Stimulated activated CD4-positive, alpha-beta T cell treated with anti-CD3 and anti-CD28 coated beads, Interleukin-2, amount 100 ng/mL, for 4 hours (primary cell): Measurements from ENCODE around the gene ZNF521.

Experiments used
- DNase-seq: peaks from one replicate; pipeline ENCODE4 v3.0.0-alpha.2; 2020; ENCODE audit warnings: low read depth

Gene ZNF521

GRCh38 chr18:25029802-25030201 lies 322.2 kb downstream of the ZNF521 start:
- DNase-seq: no peak

DNA sequence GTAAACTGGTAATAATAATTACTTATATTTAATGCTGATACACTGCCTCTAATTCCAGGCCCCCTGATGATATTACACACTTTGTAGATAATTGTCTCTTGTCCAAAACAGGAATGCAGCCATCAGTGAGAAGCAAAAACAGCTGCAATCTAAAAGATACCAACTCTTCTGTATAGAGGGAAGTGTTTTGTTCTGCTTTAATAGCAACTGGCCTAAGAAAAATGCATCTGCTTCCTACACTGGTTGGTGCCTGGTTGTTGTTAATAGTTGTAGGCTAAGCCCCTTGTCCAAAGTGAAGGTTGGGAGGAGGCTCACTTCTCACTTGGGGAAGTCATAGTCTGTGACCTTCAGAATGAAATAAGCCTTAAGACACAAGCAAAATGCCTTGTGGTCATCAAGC lies 332.0 kb downstream of the ZNF521 start:
- no peak for DNase-seq

DNA sequence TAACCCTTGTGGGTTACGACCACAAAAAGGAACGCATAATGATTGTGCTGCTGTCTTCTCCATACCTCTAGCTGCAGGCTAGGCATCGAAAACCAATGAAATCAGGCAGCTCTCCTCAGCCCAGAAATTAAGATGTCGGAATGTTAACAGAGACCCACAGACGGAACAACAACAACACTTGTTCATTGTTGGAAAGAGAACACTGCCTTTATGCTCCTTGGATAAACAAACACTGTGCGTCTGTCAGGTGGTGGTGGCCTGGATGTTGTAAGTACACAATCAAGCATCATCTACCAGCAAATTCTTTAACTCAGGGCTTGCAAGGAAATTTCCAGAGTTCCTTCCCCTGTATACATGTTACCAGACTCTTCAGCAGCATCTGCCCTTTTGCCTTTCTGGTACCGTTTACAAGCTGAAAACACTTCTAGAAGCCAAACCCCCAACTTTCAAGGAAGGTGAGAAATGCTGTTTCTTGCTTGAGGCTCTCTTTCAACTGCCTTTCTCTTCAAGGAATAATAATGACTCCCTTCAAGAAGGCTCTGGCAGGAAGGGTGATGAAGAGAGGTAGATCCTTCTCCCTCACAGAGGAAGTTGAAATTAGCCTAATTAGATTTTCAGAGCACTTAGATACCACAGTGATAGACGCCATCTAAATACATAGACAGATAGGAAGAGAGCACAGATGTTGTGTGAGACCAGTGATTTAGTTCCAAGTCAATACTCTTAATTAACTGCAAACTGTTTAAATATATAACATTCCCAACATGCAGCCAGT lies 332.7 kb downstream of the ZNF521 start:
- no peak for DNase-seq

- DNase-seq: no peak
These were observed 335.3 kb downstream of the ZNF521 start for GRCh38 chr18:25016666-25017065.

DNA sequence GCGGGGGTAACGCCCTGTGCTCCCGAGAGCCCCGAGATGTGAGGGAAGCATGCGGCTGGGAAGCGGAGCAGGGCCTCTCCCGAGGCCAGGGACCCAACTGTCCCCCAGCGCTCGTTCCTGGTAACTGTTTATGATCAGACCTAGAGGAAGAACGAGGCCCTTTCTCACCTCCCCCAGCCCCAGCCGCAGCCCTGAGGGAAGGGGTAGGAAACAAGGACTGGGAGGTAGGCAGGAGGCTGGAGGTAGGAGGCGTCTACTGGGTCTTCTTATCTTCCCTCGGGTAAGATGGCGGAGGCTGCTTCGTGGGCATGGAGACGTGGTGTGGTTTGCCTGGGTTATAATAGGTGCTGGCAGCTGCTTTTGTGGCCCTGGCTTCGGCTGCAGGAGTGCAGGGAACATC lies 335.8 kb downstream of the ZNF521 start:
- no peak for DNase-seq
